Activated CD8-positive, alpha-beta memory T cell treated with anti-CD3 and anti-CD28 coated beads for 4 hours (primary cell): ENCODE data around the gene PDLIM5.

Experiments
- DNase-seq, 2 donors: peaks; one replicate each; pipeline ENCODE4 v3.0.0-alpha.2; 2020; ENCODE audit warnings: low read depth in 2 of 2

The PDLIM5 gene

GRCh38 chr4:94559351-94559806, 107.6 kb downstream of the PDLIM5 start:
- no peak for DNase-seq

GRCh38 chr4:94561249-94562024, 109.7 kb downstream of the PDLIM5 start:
- no peak for DNase-seq

- DNase-seq: no peak
These were observed 110.5 kb downstream of the PDLIM5 start for GRCh38 chr4:94562285-94562684.

- no peak for DNase-seq
These were observed 112.5 kb downstream of the PDLIM5 start for GRCh38 chr4:94564252-94564651.

- DNase-seq: no peak
These were observed 114.7 kb downstream of the PDLIM5 start for GRCh38 chr4:94566420-94566819.

GRCh38 chr4:94567811-94568210, 116.1 kb downstream of the PDLIM5 start:
- no peak for DNase-seq

- DNase-seq: no peak
These were observed 118.8 kb downstream of the PDLIM5 start for GRCh38 chr4:94570558-94570957.

GRCh38 chr4:94571298-94571697, 119.6 kb downstream of the PDLIM5 start:
- DNase-seq: no peak

- DNase-seq: no peak
These were observed 120.0 kb downstream of the PDLIM5 start for GRCh38 chr4:94571715-94572114.

GRCh38 chr4:94574050-94574449, 122.3 kb downstream of the PDLIM5 start:
- no peak for DNase-seq

GRCh38 chr4:94574616-94575015, 122.9 kb downstream of the PDLIM5 start:
- no peak for DNase-seq

- no peak for DNase-seq
These were observed 123.9 kb downstream of the PDLIM5 start for GRCh38 chr4:94575652-94576051.

- DNase-seq: no peak
These were observed 124.5 kb downstream of the PDLIM5 start for GRCh38 chr4:94576210-94576609.

GRCh38 chr4:94577136-94577535, 125.4 kb downstream of the PDLIM5 start:
- DNase-seq: no peak

GRCh38 chr4:94578195-94578594, 126.5 kb downstream of the PDLIM5 start:
- no peak for DNase-seq

GRCh38 chr4:94581766-94582165, 130.0 kb downstream of the PDLIM5 start:
- no peak for DNase-seq

- DNase-seq: no peak
These were observed 130.8 kb downstream of the PDLIM5 start for GRCh38 chr4:94582517-94582916.

- no peak for DNase-seq
These were observed 132.3 kb downstream of the PDLIM5 start for GRCh38 chr4:94583914-94584641.

GRCh38 chr4:94588896-94589693, 137.4 kb downstream of the PDLIM5 start:
- DNase-seq: no peak

- no peak for DNase-seq
These were observed 138.8 kb downstream of the PDLIM5 start for GRCh38 chr4:94590493-94590892.

GRCh38 chr4:94591289-94591688, 139.5 kb downstream of the PDLIM5 start:
- DNase-seq: no peak

- no peak for DNase-seq
These were observed 143.3 kb downstream of the PDLIM5 start for GRCh38 chr4:94595013-94595412.
